ENCODE measurements around the gene TNRC18. TPM values are rescaled to one million over a fixed set of nuclear protein-coding genes. Genes with fewer than 3 reads are reported as not detected.

TNRC18 gene
- total and polyA plus RNA-seq, 9 of the 15 experiments (the other 6 are each of a cell fraction or from before 2014, with no cell fraction given): 0.03 to 43.2 (median 18.0) TPM

GRCh38 chr7:5452937-5453540, 29.4 kb upstream of the TNRC18 start (continued):
- TF ChIP-seq ZNF609 (CRISPR knock-in tag; IDR thresholded peaks at IDR 0.05; ENCODE audit: borderline replicate concordance) (no peak), FOXJ3 (CRISPR knock-in tag; IDR thresholded peaks at IDR 0.05) (no peak), TAF1 (IDR thresholded peaks at IDR 0.05; ENCODE audit: control insufficient read depth, extremely low read depth, insufficient read depth, low read length, severe bottlenecking) (no peak), MAFG (tag; conservative IDR thresholded peaks at IDR 0.05) (no peak), KLF13 (tag; IDR thresholded peaks at IDR 0.05; ENCODE audit: borderline replicate concordance, low read depth) (no peak), TBP (optimal IDR thresholded peaks at IDR 0.05; ENCODE audit: low read depth, low read length) (no peak), GMEB1 (CRISPR knock-in tag; IDR thresholded peaks at IDR 0.05) (no peak; the same call in 1 of the 2 replicates), TAF7 (tag; IDR thresholded peaks at IDR 0.05) (no peak), ZNF263 (CRISPR knock-in tag; IDR thresholded peaks at IDR 0.05; ENCODE audit: borderline replicate concordance) (peak; percentile 62; the same call in 1 of the 2 replicates)
- TF ChIP-seq, protein P1, sequence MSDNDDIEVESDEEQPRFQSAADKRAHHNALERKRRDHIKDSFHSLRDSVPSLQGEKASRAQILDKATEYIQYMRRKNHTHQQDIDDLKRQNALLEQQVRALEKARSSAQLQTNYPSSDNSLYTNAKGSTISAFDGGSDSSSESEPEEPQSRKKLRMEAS (CRISPR knock-in tag; IDR thresholded peaks at IDR 0.05): no peak
